HG03135 (cell line): ENCODE results near the gene SEC24B.
A peak's percentile ranks its signal among the peaks of the same experiment; 100 is the strongest.

Experiments
- ATAC-seq: cut with Tn5 transposase; IDR thresholded peaks from one replicate; pipeline ENCODE4 v1.9.1; 2021; ENCODE audit warnings: mild to moderate bottlenecking, moderate library complexity; ENCODE audit not compliant: unreplicated experiment

Gene SEC24B

GRCh38 chr4:109433205-109434006 lies at the start of gene SEC24B:
SEC24B (plus strand) TSS chr4:109433815; CDS start chr4:109433870, 55 bp downstream.
- ATAC-seq, result peak; percentile 90

GRCh38 chr4:109383823-109384222 lies 49.8 kb upstream of the SEC24B start:
- ATAC-seq, result no peak

GRCh38 chr4:109385260-109385659 lies 48.4 kb upstream of the SEC24B start:
- ATAC-seq, result no peak

- peak; percentile 73 for ATAC-seq
These were observed 44.1 kb upstream of the SEC24B start for GRCh38 chr4:109389369-109390114.

DNA sequence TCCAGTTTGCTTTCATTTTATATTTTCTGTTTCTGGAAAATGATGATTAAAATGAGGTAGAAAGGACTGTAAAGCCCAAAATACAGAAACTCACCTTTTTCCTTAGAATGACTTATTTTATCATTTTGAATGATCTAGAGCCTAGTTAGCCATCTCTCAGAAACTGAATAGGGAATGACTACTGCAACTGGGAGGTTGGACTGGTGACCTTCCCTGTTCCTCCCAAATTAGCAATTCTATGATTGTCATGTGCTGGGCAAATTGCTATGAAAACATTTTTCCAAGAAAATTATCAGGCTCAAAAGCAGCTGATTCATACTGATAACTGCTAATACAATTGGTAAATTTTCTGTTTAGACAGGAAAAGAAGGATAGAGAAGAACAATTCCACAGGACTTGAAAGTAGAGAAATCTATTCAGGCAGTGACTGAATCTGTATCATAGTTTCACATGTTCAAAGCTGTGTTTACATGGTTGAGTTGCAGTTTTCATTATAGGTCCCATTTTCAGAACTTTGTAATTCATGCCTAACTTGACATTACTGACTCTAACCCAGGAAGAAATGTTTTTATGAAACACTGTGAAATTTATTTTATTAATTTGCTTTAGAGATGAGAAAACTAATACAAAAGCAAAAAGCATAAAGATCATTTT lies 43.4 kb upstream of the SEC24B start:
- ATAC-seq, result no peak

- ATAC-seq, result no peak
These were observed 37.9 kb upstream of the SEC24B start for GRCh38 chr4:109395694-109396093.

GRCh38 chr4:109398928-109399327 lies 34.7 kb upstream of the SEC24B start:
- ATAC-seq, result no peak

- ATAC-seq, result peak; percentile 88
These were observed 27.2 kb upstream of the SEC24B start for GRCh38 chr4:109406337-109406931.

GRCh38 chr4:109407027-109407737 lies 26.4 kb upstream of the SEC24B start:
- ATAC-seq, result no peak

GRCh38 chr4:109408711-109409110 lies 24.9 kb upstream of the SEC24B start:
- no peak for ATAC-seq

GRCh38 chr4:109410226-109410625 lies 23.4 kb upstream of the SEC24B start:
- no peak for ATAC-seq

DNA sequence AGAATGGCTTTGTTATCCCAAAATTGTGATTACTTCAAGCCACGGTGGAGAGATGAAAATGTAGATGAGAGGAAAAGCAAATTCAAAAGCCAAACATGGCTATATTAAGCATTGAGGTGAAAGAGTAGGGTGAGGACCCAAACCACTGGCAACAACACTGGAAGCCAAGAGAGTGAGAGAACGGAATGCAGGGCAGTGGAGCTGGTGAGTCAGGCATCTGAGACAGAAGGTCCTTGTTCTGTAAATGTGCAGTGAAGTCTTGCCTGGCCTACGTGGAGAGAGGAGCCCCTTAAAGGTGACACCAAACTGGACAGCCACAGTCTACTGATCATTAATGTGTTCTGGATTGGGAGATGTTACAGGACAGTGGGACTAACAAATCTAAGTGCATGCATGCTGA lies 22.8 kb upstream of the SEC24B start:
- no peak for ATAC-seq

DNA sequence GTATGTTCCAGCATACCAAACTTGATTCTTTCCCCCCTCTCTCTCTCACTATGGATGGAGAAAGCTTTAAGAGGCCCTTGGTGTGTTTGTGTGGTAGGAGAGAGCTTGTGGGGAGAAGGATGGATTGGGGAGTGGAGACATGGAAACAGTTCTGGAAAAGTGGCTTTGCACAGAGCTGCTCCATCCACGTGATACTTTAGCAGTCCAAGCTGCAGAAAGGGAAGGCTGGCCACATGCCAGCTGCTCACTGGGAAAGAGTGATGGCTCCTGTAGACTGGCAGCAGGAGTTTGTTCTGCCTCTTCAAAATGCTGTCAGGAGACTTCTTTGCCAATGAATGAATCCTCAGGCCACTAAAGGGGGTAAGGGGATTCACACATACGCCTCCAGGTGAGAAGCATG lies 21.7 kb upstream of the SEC24B start:
- no peak for ATAC-seq

DNA sequence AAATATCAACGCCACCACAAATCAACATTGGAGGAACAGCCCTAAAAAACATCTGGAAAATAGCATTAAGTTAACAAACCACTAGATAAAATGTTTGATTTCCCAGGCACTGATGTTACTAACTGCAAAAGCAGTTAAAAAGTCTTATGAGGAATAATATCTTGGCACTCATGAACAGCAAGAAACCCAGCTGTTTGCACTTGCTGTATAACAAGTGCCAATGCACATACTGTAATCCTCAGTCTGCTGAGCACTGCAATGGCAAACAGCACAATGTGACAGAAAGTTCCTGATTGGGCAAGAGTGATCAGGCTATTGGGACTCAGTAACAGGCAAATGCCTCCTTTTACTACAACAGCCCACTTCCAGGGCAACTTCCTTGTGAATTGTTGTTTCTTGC lies 20.8 kb upstream of the SEC24B start:
- ATAC-seq, result no peak

DNA sequence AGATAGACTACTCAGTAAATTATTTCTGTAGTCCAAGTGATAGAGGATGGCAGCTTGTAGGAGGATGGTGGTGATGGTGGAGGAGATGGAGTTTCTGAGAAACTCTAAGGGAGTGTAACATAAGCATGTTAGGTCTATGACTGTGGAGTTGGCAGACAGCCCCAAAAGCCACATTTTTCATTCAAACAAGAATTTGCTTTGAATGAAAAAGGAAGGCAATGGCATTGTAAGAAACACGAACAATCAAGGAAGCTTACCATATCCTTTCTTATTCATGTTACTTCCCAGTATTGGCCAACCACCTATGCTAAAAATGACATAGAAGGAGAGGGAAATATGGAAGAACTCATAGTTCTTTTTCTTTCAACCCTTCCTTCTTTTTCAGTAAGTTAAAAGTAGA lies 18.7 kb upstream of the SEC24B start:
- no peak for ATAC-seq

- ATAC-seq, result no peak
These were observed 15.0 kb upstream of the SEC24B start for GRCh38 chr4:109418588-109418987.

GRCh38 chr4:109419679-109420078 lies 13.9 kb upstream of the SEC24B start:
- ATAC-seq, result no peak

GRCh38 chr4:109424093-109424841 lies 9.3 kb upstream of the SEC24B start:
- no peak for ATAC-seq

DNA sequence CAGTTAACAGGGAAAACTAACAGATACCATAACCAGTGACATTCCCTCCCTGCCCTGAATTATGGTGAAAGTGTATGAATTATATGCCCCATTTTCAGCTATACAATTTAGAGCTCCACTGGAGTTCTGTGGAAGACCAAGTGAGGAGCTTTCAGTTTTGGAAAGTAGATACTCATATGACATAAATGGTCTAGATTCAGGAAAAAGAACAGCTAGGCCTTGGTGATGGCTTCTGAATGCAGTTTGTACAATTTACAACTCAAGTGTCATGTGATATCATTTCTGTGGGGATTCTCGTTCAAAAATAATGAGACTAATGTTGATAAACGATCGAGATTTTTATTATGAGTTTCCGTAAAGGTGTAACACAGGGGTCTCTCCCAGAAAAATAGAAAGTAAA lies 8.2 kb upstream of the SEC24B start:
- ATAC-seq, result no peak

- no peak for ATAC-seq
These were observed 4.1 kb upstream of the SEC24B start for GRCh38 chr4:109429545-109429944.
